ENCODE data around the gene SAMD15.

- TF ChIP-seq CTCF (IDR thresholded peaks at IDR 0.05): no peak
- no peak for TF ChIP-seq POLR2A (IDR thresholded peaks at IDR 0.05)
These were observed 34.3 kb upstream of the SAMD15 start for GRCh38 chr14:77342726-77343397.
